ENCODE results near the gene HNMT. TPM values are rescaled to one million over a fixed set of nuclear protein-coding genes. Genes with fewer than 3 reads are reported as not detected.

HNMT gene
- total and polyA plus RNA-seq, 2 of the 13 experiments (the other 11 are each of a cell fraction or from before 2014, with no cell fraction given): 279 to 309 TPM

DNA sequence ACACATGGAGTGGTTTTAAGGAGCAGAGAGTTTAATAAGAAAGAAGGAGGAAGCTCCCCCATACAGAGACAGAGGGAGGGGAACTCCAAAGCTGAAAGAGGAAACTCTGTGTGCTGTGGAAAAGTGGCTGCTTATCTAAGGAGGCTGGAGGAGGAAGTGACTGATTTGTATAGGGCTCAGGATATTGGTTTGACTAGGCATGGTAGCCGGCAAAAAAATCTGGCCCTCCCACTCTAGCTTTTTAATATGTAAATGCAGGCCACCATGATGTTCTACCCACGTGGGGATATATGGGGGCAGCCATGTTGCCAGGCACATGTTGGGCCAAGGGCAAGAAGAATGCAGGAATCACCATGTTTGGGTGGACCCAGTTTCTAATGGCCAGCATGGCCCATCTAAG, 64.3 kb downstream of the HNMT start (continued):
- TF ChIP-seq BRD4 (CRISPR knock-in tag; IDR thresholded peaks at IDR 0.05): no peak
- TF ChIP-seq ZNF207 (IDR thresholded peaks at IDR 0.05; ENCODE audit: borderline replicate concordance): no peak
- TF ChIP-seq, protein P1, sequence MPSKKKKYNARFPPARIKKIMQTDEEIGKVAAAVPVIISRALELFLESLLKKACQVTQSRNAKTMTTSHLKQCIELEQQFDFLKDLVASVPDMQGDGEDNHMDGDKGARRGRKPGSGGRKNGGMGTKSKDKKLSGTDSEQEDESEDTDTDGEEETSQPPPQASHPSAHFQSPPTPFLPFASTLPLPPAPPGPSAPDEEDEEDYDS (CRISPR knock-in tag; IDR thresholded peaks at IDR 0.05): no peak
- no peak for TF ChIP-seq ZNF562 (CRISPR knock-in tag; IDR thresholded peaks at IDR 0.05; ENCODE audit: borderline replicate concordance)

DNA sequence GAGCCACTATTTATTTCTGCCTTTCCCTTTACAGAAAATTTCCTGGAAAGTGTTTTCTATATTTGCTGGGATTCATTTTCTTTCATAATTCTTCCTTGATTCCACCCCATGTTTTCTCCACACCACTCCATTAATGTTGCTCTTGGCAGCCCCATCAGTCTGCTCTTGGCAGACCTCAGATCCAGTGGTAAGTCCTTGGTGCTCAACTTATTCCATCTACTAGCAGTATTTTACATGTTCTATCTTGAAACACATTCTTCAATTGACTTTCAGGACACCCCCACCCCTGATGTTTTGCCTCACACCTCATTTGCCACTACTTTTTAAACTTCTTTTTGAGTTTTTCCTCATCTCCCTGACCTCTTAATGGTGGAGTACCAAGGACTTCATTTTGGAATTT, 65.0 kb downstream of the HNMT start:
- DNase-seq (ENCODE audit: low spot score) (no peak), FAIRE-seq (no peak), ATAC-seq (no peak)
- ChIA-PET POLR2A (no interaction called here), CTCF (ENCODE audit: low intra/inter-chr PET ratio, low total read pairs) (no interaction called here)
- intact Hi-C loops (cut with micrococcal nuclease; ENCODE audit: unreplicated experiment) (no loop called here), in situ Hi-C loops (cut with HindIII; ENCODE audit: extremely low pct_ligation_motif_present, low pct_unique_long_range_greater_than_20kb) (no loop called here)
- Histone ChIP-seq H3K4me3 (replicated peaks in 1 of 3; ENCODE audit: insufficient read depth in 1 of 3, low read depth in 2 of 3, low read length in 3 of 3) (no peak overlapping the region), H3K9me3 (ENCODE audit: low read length) (no peaks in the 10 kb centered on the region), H3K9ac (ENCODE audit: insufficient read depth, low read depth, low read length) (no peak overlapping the region), H3K36me3 (replicated peaks in 1 of 2; ENCODE audit: control insufficient read depth in 1 of 2, insufficient read depth in 2 of 2, low read length in 2 of 2) (no peaks in the 10 kb centered on the region), H2AFZ (ENCODE audit: low read length) (no peak overlapping the region), H3K27me3 (ENCODE audit: control insufficient read depth in 1 of 2, insufficient read depth in 2 of 2, low read length in 2 of 2) (peaks cover 0 to 6% of the 10 kb centered on the region in 2 experiments; a peak in 2 of 5 replicates), H3K79me2 (ENCODE audit: insufficient read depth, low read length) (no peaks in the 10 kb centered on the region), H4K20me1 (ENCODE audit: insufficient read depth, low read length) (no peaks in the 10 kb centered on the region), H3K27ac (ENCODE audit: extremely low read length, insufficient read depth, low read length) (no peak overlapping the region), H3K4me2 (ENCODE audit: low read depth, low read length) (no peak overlapping the region), H3K4me1 (ENCODE audit: insufficient read depth, low read length) (peaks cover 15% of the 10 kb centered on the region)
- no peak for TF ChIP-seq NR2F1 (CRISPR knock-in tag; IDR thresholded peaks at IDR 0.05)
- BruUV-seq (replicated peaks): no TSS peak

DNA sequence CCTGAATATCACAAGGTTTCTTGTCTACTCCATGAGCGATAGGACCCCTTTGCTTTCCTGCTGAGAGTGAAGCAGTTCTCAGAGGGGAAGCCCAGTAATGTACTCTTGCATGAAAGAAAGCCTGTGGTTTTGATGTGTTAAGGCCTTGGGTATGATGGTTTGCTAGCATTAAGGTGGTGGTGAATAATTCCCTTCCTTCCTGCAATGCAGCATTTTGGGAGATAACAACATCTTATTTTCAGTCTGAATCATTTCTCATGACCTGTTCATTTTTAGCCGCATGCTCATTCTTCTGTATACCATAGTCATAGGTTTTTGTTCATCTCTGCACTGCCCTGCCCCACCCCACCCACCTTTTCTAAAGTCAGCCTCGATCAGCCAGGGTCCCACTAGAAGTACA, 66.2 kb downstream of the HNMT start:
- in situ Hi-C loops (cut with HindIII; ENCODE audit: extremely low pct_ligation_motif_present, low pct_unique_long_range_greater_than_20kb): no loop called here
- no peak for FAIRE-seq
- ChIA-PET POLR2A (no interaction called here), CTCF (ENCODE audit: low intra/inter-chr PET ratio, low total read pairs) (no interaction called here)
- Histone ChIP-seq H3K9ac (ENCODE audit: insufficient read depth, low read depth, low read length) (no peak overlapping the region), H3K9me3 (ENCODE audit: low read length) (no peaks in the 10 kb centered on the region), H3K27me3 (ENCODE audit: control insufficient read depth in 1 of 2, insufficient read depth in 2 of 2, low read length in 2 of 2) (peaks cover 0 to 6% of the 10 kb centered on the region in 2 experiments; a peak in 2 of 5 replicates), H3K27ac (ENCODE audit: extremely low read length, insufficient read depth, low read length) (no peak overlapping the region), H2AFZ (ENCODE audit: low read length) (no peak overlapping the region), H4K20me1 (ENCODE audit: insufficient read depth, low read length) (no peaks in the 10 kb centered on the region), H3K4me3 (replicated peaks in 1 of 3; ENCODE audit: insufficient read depth in 1 of 3, low read depth in 2 of 3, low read length in 3 of 3) (no peak overlapping the region), H3K36me3 (replicated peaks in 1 of 2; ENCODE audit: control insufficient read depth in 1 of 2, insufficient read depth in 2 of 2, low read length in 2 of 2) (no peaks in the 10 kb centered on the region), H3K4me1 (ENCODE audit: insufficient read depth, low read length) (peaks cover 21% of the 10 kb centered on the region), H3K79me2 (ENCODE audit: insufficient read depth, low read length) (no peaks in the 10 kb centered on the region), H3K4me2 (ENCODE audit: low read depth, low read length) (no peak overlapping the region)
- intact Hi-C loops (cut with micrococcal nuclease; ENCODE audit: unreplicated experiment): no loop called here
- WGBS (ENCODE audit: low lambda C conversion rate): 37% methylated on average over 3 of the region's 3 CpGs
- DNase-seq (ENCODE audit: low spot score): no peak
- ATAC-seq: no peak
- no TSS peak for BruUV-seq (replicated peaks)
- TF ChIP-seq NAIF1 (CRISPR knock-in tag; IDR thresholded peaks at IDR 0.05; ENCODE audit: borderline replicate concordance) (no peak), SAP130 (CRISPR knock-in tag; IDR thresholded peaks at IDR 0.05; ENCODE audit: low read depth) (no peak), ZNF83 (CRISPR knock-in tag; IDR thresholded peaks at IDR 0.05; ENCODE audit: borderline replicate concordance) (no peak), RBAK (CRISPR knock-in tag; IDR thresholded peaks at IDR 0.05) (no peak), NFIC (IDR thresholded peaks at IDR 0.05; ENCODE audit: low read length) (no peak), ZNF713 (CRISPR knock-in tag; IDR thresholded peaks at IDR 0.05) (no peak), POGZ (CRISPR knock-in tag; IDR thresholded peaks at IDR 0.05) (no peak), ZKSCAN8 (CRISPR knock-in tag; IDR thresholded peaks at IDR 0.05; ENCODE audit: borderline replicate concordance) (no peak), MAFF (IDR thresholded peaks at IDR 0.05; ENCODE audit: low read depth, low read length) (no peak), RXRA (CRISPR knock-in tag; IDR thresholded peaks at IDR 0.05) (no peak), POLR2A (IDR thresholded peaks at IDR 0.05; ENCODE audit: insufficient read depth in 1 of 2, low read depth in 2 of 2, low read length in 2 of 2) (no peak)
- TF ChIP-seq, protein P2, sequence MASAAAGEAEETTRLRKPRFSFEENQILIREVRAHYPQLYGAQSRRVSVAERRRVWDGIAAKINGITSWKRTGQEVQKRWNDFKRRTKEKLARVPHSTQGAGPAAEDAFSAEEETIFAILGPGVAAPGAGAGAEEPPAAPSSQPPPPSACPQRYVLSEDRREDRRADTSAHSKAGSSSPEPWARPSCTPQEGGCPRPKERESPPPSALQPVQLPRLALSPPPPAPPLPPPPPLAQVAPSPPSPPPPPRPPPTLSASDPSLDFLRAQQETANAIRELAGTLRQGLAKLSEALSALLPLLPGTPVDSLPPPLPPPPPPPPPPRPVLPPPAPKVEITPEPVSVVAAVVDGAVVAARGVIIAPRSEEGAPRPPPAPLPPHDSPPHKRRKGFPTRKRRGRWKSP (CRISPR knock-in tag; IDR thresholded peaks at IDR 0.05): no peak
- TF ChIP-seq, protein P3, sequence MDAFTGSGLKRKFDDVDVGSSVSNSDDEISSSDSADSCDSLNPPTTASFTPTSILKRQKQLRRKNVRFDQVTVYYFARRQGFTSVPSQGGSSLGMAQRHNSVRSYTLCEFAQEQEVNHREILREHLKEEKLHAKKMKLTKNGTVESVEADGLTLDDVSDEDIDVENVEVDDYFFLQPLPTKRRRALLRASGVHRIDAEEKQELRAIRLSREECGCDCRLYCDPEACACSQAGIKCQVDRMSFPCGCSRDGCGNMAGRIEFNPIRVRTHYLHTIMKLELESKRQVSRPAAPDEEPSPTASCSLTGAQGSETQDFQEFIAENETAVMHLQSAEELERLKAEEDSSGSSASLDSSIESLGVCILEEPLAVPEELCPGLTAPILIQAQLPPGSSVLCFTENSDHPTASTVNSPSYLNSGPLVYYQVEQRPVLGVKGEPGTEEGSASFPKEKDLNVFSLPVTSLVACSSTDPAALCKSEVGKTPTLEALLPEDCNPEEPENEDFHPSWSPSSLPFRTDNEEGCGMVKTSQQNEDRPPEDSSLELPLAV (CRISPR knock-in tag; conservative IDR thresholded peaks at IDR 0.05; ENCODE audit: low read depth): no peak

All from HepG2 (cell line).